ENCODE results near the gene FAM124B.
"Not testable (repeated sequence)": the region's sequence is repeated elsewhere in the genome, so short reads cannot be mapped to it uniquely, and the experiment has no call there.

The FAM124B gene

GRCh38 chr2:224400886-224401632, 848 bp downstream of the FAM124B start:
- Mint-ChIP-seq H3K27ac (no peak overlapping the region), H3K9me3 (ENCODE audit: low read depth) (no peaks in the 10 kb centered on the region), H3K4me1 (ENCODE audit: low read depth) (peaks cover 11% of the 10 kb centered on the region), H3K4me3 (peak overlapping the region; percentile 71), H3K27me3 (peaks cover 6% of the 10 kb centered on the region), H3K36me3 (no peaks in the 10 kb centered on the region)

DNA sequence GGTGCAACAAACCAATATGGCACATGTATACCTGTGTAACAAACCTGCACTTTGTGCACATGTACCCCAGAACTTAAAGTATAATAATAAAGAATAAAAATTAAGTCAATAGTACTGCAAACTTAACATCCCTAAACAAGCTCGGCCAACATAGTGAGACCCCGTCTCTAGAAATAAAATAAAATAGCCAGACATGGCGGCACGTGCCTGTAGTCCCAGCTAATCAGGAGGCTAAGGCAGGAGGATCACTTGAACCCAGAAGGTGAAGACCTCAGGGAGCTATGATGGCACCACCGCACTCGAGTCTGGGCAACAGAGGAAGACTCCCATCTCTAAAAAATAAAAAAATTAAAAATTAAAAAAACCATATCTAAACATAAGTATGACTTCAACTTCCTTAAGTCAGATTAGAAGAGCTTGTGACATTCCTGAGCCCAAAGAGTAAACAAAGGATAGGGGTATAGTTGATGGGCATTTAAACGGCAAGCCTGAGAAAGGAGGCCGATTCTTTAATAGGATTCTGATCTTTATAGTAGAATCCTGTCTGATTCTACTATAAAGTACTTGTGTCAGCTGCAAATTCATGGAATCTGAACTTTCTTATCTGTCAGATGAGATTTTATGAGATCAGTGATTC, 1.6 kb downstream of the FAM124B start:
- Mint-ChIP-seq H3K9me3 (ENCODE audit: low read depth) (no peaks in the 10 kb centered on the region), H3K36me3 (no peaks in the 10 kb centered on the region), H3K27ac (no peak overlapping the region), H3K27me3 (peaks cover 6% of the 10 kb centered on the region), H3K4me3 (no peak overlapping the region), H3K4me1 (ENCODE audit: low read depth) (peaks cover 11% of the 10 kb centered on the region)

DNA sequence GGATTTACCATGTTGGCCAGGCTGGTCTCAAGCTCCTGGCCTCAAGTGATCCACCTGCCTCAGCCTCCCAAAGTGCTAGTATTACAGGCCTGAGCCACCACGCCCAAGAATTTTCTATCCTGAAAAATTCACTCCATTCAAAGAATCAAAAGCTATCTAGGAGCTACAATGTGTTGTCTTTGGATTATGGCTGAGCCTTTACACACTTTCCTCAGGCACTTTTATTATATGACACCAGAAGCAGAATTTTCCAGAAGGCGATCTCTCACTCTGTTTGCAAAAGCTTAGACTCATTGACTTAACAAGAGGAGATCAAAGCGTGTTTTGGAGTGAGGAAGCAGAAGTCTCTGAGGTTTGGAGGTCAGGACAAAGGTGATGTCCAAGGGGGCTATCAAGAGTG, 3.6 kb downstream of the FAM124B start:
- H3K36me3 Mint-ChIP-seq, result no peaks in the 10 kb centered on the region
- no peak overlapping the region for H3K4me3 Mint-ChIP-seq
- peaks cover 11% of the 10 kb centered on the region for H3K4me1 Mint-ChIP-seq (ENCODE audit: low read depth)
- peaks cover 2% of the 10 kb centered on the region for H3K27me3 Mint-ChIP-seq
- no peak overlapping the region for H3K27ac Mint-ChIP-seq
- no peaks in the 10 kb centered on the region for H3K9me3 Mint-ChIP-seq (ENCODE audit: low read depth)

GRCh38 chr2:224397100-224397499, 4.8 kb downstream of the FAM124B start:
- not testable (repeated sequence) for H3K27ac Mint-ChIP-seq; H3K36me3 Mint-ChIP-seq; H3K4me3 Mint-ChIP-seq; H3K4me1 Mint-ChIP-seq (ENCODE audit: low read depth); H3K9me3 Mint-ChIP-seq (ENCODE audit: low read depth); H3K27me3 Mint-ChIP-seq

GRCh38 chr2:224395620-224396390, 6.1 kb downstream of the FAM124B start:
- no peaks in the 10 kb centered on the region for H3K9me3 Mint-ChIP-seq (ENCODE audit: low read depth)
- no peak overlapping the region for H3K4me3 Mint-ChIP-seq
- H3K27ac Mint-ChIP-seq, result no peak overlapping the region
- no peaks in the 10 kb centered on the region for H3K36me3 Mint-ChIP-seq
- H3K27me3 Mint-ChIP-seq, result no peaks in the 10 kb centered on the region
- peaks cover 2% of the 10 kb centered on the region for H3K4me1 Mint-ChIP-seq (ENCODE audit: low read depth)

GRCh38 chr2:224393157-224393872, 8.6 kb downstream of the FAM124B start:
- Mint-ChIP-seq H3K4me3 (no peak overlapping the region), H3K4me1 (ENCODE audit: low read depth) (no peaks in the 10 kb centered on the region), H3K27me3 (no peaks in the 10 kb centered on the region), H3K27ac (no peak overlapping the region), H3K9me3 (ENCODE audit: low read depth) (no peaks in the 10 kb centered on the region), H3K36me3 (no peaks in the 10 kb centered on the region)

- Mint-ChIP-seq H3K4me1 (ENCODE audit: low read depth) (no peaks in the 10 kb centered on the region), H3K36me3 (no peaks in the 10 kb centered on the region), H3K27ac (no peak overlapping the region), H3K4me3 (no peak overlapping the region), H3K27me3 (no peaks in the 10 kb centered on the region), H3K9me3 (ENCODE audit: low read depth) (no peaks in the 10 kb centered on the region)
Measured at GRCh38 chr2:224392545-224392944, 9.4 kb downstream of the FAM124B start.

DNA sequence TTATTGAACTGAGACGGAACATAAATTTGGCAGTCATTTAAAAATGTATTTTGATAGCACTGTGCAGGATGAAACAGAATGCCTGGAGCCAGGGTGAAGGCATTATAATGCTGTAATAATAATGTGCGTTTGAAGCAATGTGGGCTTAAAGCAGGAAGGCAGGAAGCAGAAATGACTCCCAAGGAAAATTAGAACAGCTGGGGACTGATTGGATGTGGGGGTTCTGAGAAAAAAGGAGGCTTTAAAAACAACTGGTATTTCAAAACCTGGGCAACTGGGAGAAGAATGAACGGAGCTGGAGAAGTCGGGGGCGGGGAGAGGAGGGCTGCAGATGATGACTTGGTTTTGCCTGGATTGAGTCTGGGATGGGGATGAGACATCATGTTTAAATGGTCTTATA, 12.6 kb downstream of the FAM124B start:
- Mint-ChIP-seq H3K27ac (no peak overlapping the region), H3K9me3 (ENCODE audit: low read depth) (no peaks in the 10 kb centered on the region)

DNA sequence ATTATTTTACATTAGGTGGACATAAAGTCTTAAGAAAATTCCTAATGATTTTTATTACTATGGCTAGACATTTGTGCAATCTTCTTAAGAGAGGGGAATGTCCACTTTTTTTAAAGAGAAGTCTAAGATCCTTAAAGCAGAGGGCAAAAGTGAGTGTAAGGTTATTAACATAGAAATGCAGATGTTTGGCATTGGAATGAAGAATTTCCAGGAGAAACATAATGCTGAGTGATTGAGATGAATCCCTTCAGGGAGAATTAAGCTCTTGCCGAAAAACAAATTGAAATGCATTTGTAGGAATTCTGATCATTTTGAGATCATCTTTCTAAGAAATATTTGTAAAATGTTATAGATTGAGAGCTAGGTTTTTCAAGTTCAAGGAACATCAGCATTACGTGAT, 15.0 kb downstream of the FAM124B start:
- peaks cover 4% of the 10 kb centered on the region for H3K27me3 Mint-ChIP-seq
- no peaks in the 10 kb centered on the region for H3K36me3 Mint-ChIP-seq
- no peaks in the 10 kb centered on the region for H3K4me1 Mint-ChIP-seq (ENCODE audit: low read depth)
- H3K9me3 Mint-ChIP-seq (ENCODE audit: low read depth), result no peaks in the 10 kb centered on the region
- no peak overlapping the region for H3K27ac Mint-ChIP-seq
- no peak overlapping the region for H3K4me3 Mint-ChIP-seq

More for the DNA sequence above, 12.6 kb downstream of the FAM124B start:
- H3K27me3 Mint-ChIP-seq, result peaks cover 4% of the 10 kb centered on the region
- no peaks in the 10 kb centered on the region for H3K4me1 Mint-ChIP-seq (ENCODE audit: low read depth)
- no peaks in the 10 kb centered on the region for H3K36me3 Mint-ChIP-seq
- H3K4me3 Mint-ChIP-seq, result no peak overlapping the region

GRCh38 chr2:224382973-224383555, 18.8 kb downstream of the FAM124B start:
- Mint-ChIP-seq H3K36me3 (no peaks in the 10 kb centered on the region), H3K9me3 (ENCODE audit: low read depth) (no peaks in the 10 kb centered on the region), H3K27ac (no peak overlapping the region), H3K4me3 (no peak overlapping the region), H3K4me1 (ENCODE audit: low read depth) (no peaks in the 10 kb centered on the region), H3K27me3 (peaks cover 4% of the 10 kb centered on the region)

- not testable (repeated sequence) for H3K36me3 Mint-ChIP-seq; H3K27ac Mint-ChIP-seq; H3K27me3 Mint-ChIP-seq; H3K4me3 Mint-ChIP-seq; H3K4me1 Mint-ChIP-seq (ENCODE audit: low read depth); H3K9me3 Mint-ChIP-seq (ENCODE audit: low read depth)
Measured at GRCh38 chr2:224382280-224382647, 19.6 kb downstream of the FAM124B start.

- H3K9me3 Mint-ChIP-seq (ENCODE audit: low read depth), result no peaks in the 10 kb centered on the region
- H3K27me3 Mint-ChIP-seq, result no peaks in the 10 kb centered on the region
- H3K27ac Mint-ChIP-seq, result no peak overlapping the region
- H3K4me1 Mint-ChIP-seq (ENCODE audit: low read depth), result no peaks in the 10 kb centered on the region
- H3K36me3 Mint-ChIP-seq, result no peaks in the 10 kb centered on the region
- H3K4me3 Mint-ChIP-seq, result no peak overlapping the region
Measured at GRCh38 chr2:224381521-224382279, 20.2 kb downstream of the FAM124B start.

- no peaks in the 10 kb centered on the region for H3K36me3 Mint-ChIP-seq
- H3K4me1 Mint-ChIP-seq (ENCODE audit: low read depth), result no peaks in the 10 kb centered on the region
- H3K4me3 Mint-ChIP-seq, result no peak overlapping the region
- no peak overlapping the region for H3K27ac Mint-ChIP-seq
- H3K27me3 Mint-ChIP-seq, result no peaks in the 10 kb centered on the region
- H3K9me3 Mint-ChIP-seq (ENCODE audit: low read depth), result no peaks in the 10 kb centered on the region
Measured at GRCh38 chr2:224379986-224380385, 21.9 kb downstream of the FAM124B start.

DNA sequence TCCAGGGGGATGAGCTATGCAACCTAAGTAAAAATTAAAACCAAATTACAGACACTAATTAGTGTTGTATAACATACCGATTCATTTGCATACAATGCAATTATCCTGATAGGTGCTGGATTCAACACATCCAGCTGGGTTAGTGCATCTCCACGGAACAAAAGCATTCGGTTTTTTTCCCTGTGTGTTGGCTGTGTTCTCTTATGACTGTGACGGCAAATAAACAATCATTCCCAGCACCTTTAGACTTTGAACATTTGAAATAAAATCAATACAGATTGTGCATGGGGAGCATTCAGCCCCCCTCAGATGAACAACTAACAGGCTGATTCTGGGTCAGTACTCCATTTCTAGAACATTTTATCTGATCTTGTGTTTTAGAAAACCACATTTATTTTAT, 22.7 kb downstream of the FAM124B start:
- Mint-ChIP-seq H3K4me3 (no peak overlapping the region), H3K4me1 (ENCODE audit: low read depth) (no peaks in the 10 kb centered on the region), H3K36me3 (no peaks in the 10 kb centered on the region), H3K27me3 (no peaks in the 10 kb centered on the region), H3K27ac (no peak overlapping the region), H3K9me3 (ENCODE audit: low read depth) (no peaks in the 10 kb centered on the region)

All from activated naive CD8-positive, alpha-beta T cell (primary cell).